Measurements from ENCODE around the gene DCTPP1. TPM values are rescaled to one million over a fixed set of nuclear protein-coding genes. Genes with fewer than 3 reads are reported as not detected.
"Not testable (repeated sequence)": the region's sequence is repeated elsewhere in the genome, so short reads cannot be mapped to it uniquely, and the experiment has no call there.

The DCTPP1 gene
- total and polyA plus RNA-seq, 2 of the 13 experiments (the other 11 are each of a cell fraction or from before 2014, with no cell fraction given), result 54.8 to 74.4 TPM

DNA sequence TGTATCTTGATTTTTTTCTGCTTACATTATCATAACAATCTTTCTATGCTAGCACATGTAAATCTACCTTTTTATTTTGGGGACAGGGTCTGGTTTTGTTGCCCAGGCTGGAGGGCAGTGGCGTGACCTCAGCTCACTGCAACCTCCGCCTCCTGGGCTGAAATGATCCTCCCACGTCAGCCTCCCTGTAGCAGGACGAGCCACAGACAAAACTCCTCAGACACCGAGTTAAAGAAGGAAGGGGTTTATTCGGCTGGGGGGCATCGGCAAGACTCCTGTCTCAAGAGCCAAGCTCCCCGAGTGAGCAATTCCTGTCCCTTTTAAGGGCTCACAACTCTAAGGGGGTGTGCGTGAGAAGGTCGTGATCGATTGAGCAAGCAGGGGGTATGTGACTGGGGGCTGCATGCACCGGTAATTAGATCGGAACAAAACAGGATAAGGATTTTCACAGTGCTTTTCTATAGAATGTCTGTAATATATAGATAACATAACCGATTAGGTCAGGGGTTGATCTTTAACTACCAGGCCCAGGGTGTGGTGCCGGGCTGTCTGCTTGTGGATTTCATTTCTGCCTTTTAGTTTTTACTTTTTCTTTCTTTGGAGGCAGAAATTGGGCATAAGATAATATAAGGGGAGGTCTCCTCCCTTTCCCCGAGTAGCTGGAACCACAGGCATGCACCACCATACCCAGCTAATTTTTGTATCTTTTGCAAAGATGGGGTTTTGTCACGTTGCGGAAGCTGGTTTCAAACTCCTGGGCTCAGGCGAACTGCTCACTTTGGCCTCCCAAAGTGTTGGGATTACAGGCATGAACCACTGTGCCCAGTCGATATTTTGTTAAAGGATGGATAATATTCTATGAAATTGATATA lies 23.1 kb upstream of the DCTPP1 start:
- FAIRE-seq; in situ Hi-C loops (cut with HindIII; ENCODE audit: extremely low pct_ligation_motif_present, low pct_unique_long_range_greater_than_20kb); intact Hi-C loops (cut with micrococcal nuclease; ENCODE audit: unreplicated experiment); H4K20me1 ChIP-seq (ENCODE audit: insufficient read depth, low read length); BruUV-seq (replicated peaks); H3K27me3 ChIP-seq (ENCODE audit: control insufficient read depth in 1 of 2, insufficient read depth in 2 of 2, low read length in 2 of 2); DNase-seq (ENCODE audit: low spot score); CTCF ChIA-PET (ENCODE audit: low intra/inter-chr PET ratio, low total read pairs); ATAC-seq; H3K36me3 ChIP-seq (replicated peaks in 1 of 2; ENCODE audit: control insufficient read depth in 1 of 2, insufficient read depth in 2 of 2, low read length in 2 of 2); H3K9me3 ChIP-seq (ENCODE audit: low read length); H3K79me2 ChIP-seq (ENCODE audit: insufficient read depth, low read length): not testable (repeated sequence)
- Histone ChIP-seq H3K4me2 (ENCODE audit: low read depth, low read length) (peak overlapping the region; percentile 62), H2AFZ (ENCODE audit: low read length) (peak overlapping the region; percentile 90), H3K4me1 (ENCODE audit: insufficient read depth, low read length) (peaks cover 82% of the 10 kb centered on the region), H3K4me3 (replicated peaks in 1 of 3; ENCODE audit: insufficient read depth in 1 of 3, low read depth in 2 of 3, low read length in 3 of 3) (peak overlapping the region; percentile 27 to 54 (median 44); a peak in 5 of 6 replicates), H3K27ac (ENCODE audit: extremely low read length, insufficient read depth, low read length) (peak overlapping the region; percentile 13), H3K9ac (ENCODE audit: insufficient read depth, low read depth, low read length) (peak overlapping the region; percentile 38)
- 10% methylated on average over 20 of the region's 20 CpGs for WGBS (ENCODE audit: low lambda C conversion rate)
- POLR2A ChIA-PET, result interaction anchor here (0.6 kb wide), 1 partner anchor 236 kb away, joined by 4 read pairs; no protein-coding TSS in a partner anchor
- TF ChIP-seq DPF2 (CRISPR knock-in tag; IDR thresholded peaks at IDR 0.05; ENCODE audit: borderline replicate concordance, low read depth) (0 out of 2 replicates have a peak, but pooled peaks have one; percentile 24), ZNF687 (CRISPR knock-in tag; IDR thresholded peaks at IDR 0.05) (peak; percentile 57), NR2F6 (IDR thresholded peaks at IDR 0.05) (peak; percentile 12; the same call in 1 of the 2 replicates), NR2F6 (CRISPR knock-in tag; IDR thresholded peaks at IDR 0.05) (peak; percentile 50; the same call in 1 of the 2 replicates), RXRA (CRISPR knock-in tag; IDR thresholded peaks at IDR 0.05) (0 out of 2 replicates have a peak, but pooled peaks have one; percentile 32), ZNF468 (CRISPR knock-in tag; IDR thresholded peaks at IDR 0.05) (0 out of 2 replicates have a peak, but pooled peaks have one; percentile 56), MED1 (CRISPR knock-in tag; IDR thresholded peaks at IDR 0.05) (0 out of 2 replicates have a peak, but pooled peaks have one; percentile 9), PHF21A (CRISPR knock-in tag; IDR thresholded peaks at IDR 0.05) (0 out of 2 replicates have a peak, but pooled peaks have one; percentile 47), SALL1 (CRISPR knock-in tag; IDR thresholded peaks at IDR 0.05) (0 out of 2 replicates have a peak, but pooled peaks have one; percentile 49), ZNF792 (CRISPR knock-in tag; IDR thresholded peaks at IDR 0.05) (peak; percentile 27; the same call in 1 of the 2 replicates), KAT8 (CRISPR knock-in tag; IDR thresholded peaks at IDR 0.05) (0 out of 2 replicates have a peak, but pooled peaks have one; percentile 12), MLX (CRISPR knock-in tag; IDR thresholded peaks at IDR 0.05) (0 out of 2 replicates have a peak, but pooled peaks have one; percentile 8), CEBPG (CRISPR knock-in tag; IDR thresholded peaks at IDR 0.05) (0 out of 2 replicates have a peak, but pooled peaks have one; percentile 29), TBX2 (CRISPR knock-in tag; IDR thresholded peaks at IDR 0.05; ENCODE audit: borderline replicate concordance) (0 out of 2 replicates have a peak, but pooled peaks have one; percentile 5), ZNF337 (CRISPR knock-in tag; IDR thresholded peaks at IDR 0.05; ENCODE audit: borderline replicate concordance, low read depth) (0 out of 2 replicates have a peak, but pooled peaks have one; percentile 33)
- TF ChIP-seq, protein P1, sequence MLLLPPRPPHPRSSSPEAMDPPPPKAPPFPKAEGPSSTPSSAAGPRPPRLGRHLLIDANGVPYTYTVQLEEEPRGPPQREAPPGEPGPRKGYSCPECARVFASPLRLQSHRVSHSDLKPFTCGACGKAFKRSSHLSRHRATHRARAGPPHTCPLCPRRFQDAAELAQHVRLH (CRISPR knock-in tag; IDR thresholded peaks at IDR 0.05; ENCODE audit: borderline replicate concordance, low read depth), result 0 out of 2 replicates have a peak, but pooled peaks have one; percentile 18
- TF ChIP-seq, protein P2, sequence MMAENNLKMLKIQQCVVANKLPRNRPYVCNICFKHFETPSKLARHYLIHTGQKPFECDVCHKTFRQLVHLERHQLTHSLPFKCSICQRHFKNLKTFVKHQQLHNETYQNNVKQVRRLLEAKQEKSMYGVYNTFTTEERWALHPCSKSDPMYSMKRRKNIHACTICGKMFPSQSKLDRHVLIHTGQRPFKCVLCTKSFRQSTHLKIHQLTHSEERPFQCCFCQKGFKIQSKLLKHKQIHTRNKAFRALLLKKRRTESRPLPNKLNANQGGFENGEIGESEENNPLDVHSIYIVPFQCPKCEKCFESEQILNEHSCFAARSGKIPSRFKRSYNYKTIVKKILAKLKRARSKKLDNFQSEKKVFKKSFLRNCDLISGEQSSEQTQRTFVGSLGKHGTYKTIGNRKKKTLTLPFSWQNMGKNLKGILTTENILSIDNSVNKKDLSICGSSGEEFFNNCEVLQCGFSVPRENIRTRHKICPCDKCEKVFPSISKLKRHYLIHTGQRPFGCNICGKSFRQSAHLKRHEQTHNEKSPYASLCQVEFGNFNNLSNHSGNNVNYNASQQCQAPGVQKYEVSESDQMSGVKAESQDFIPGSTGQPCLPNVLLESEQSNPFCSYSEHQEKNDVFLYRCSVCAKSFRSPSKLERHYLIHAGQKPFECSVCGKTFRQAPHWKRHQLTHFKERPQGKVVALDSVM (CRISPR knock-in tag; IDR thresholded peaks at IDR 0.05), result peak; percentile 99

Measured in HepG2 (cell line).